OCI-LY3 (cell line): ENCODE measurements around the gene TECTA.

Experiments used
- H2AFZ ChIP-seq: fragments of 200-600, 300-600 bp; shearing (Covaris generic); 2 replicates; pipeline ENCODE4 v1.6.0; 2014; ENCODE audit warnings: antibody characterized with exemption, low read depth, low read length
- H3K27ac ChIP-seq: fragments of 200-600, 300-600 bp; sonication (generic); 2 replicates; pipeline ENCODE4 v1.5.1; 2014; ENCODE audit warnings: mild to moderate bottlenecking, low read length, moderate library complexity, mixed read lengths
- H3K27me3 ChIP-seq: fragments of 200-600, 300-600 bp; sonication (generic); 2 replicates; pipeline ENCODE4 v1.6.1; 2014; ENCODE audit warnings: low read depth, low read length, mixed read lengths
- H3K36me3 ChIP-seq: fragments of 200-600, 300-600 bp; sonication (generic); replicated peaks from 2 replicates; pipeline ENCODE3; 2014; ENCODE audit warnings: low read depth, low read length, mixed read lengths
- H3K4me1 ChIP-seq: fragments of 300-600, 200-600 bp; sonication (generic); 2 replicates; pipeline ENCODE4 v1.6.1; 2014; ENCODE audit warnings: low read length, mixed read lengths
- H3K4me2 ChIP-seq: fragments of 200-600, 300-600 bp; sonication (generic); 2 replicates; pipeline ENCODE4 v1.6.1; 2014; ENCODE audit warnings: low read length, mixed read lengths
- H3K4me3 ChIP-seq: fragments of 300-600, 200-600 bp; sonication (generic); 2 replicates; pipeline ENCODE4 v1.5.1; 2014; ENCODE audit warnings: antibody characterized with exemption, mild to moderate bottlenecking, low read length, moderate library complexity
- H3K79me2 ChIP-seq: fragments of 300-600, 200-600 bp; shearing (Covaris generic); 2 replicates; pipeline ENCODE4 v1.6.1; 2014; ENCODE audit warnings: mild to moderate bottlenecking, low read length, mixed read lengths
- H3K9ac ChIP-seq: fragments of 300-600, 200-600 bp; shearing (Covaris generic); 2 replicates; pipeline ENCODE4 v1.6.0; 2014; ENCODE audit warnings: mild to moderate bottlenecking, low read length, moderate library complexity
- H3K9me3 ChIP-seq: fragments of 200-600, 300-600 bp; shearing (Covaris generic); 2 replicates; pipeline ENCODE4 v1.6.1; 2014; ENCODE audit warnings: low read length, mixed read lengths; ENCODE audit not compliant: insufficient read depth
- H4K20me1 ChIP-seq: fragments of 200-600, 300-600 bp; sonication (generic); 2 replicates; pipeline ENCODE4 v1.6.1; 2016; ENCODE audit warnings: low read length, mixed read lengths; ENCODE audit not compliant: insufficient read depth
- CTCF ChIP-seq: fragments of 200-600, 300-600 bp; sonication (generic); IDR thresholded peaks from 2 replicates; pipeline ENCODE4 v1.5.1; 2014; ENCODE audit warnings: antibody characterized with exemption, low read length, low read depth
- EZH2phosphoT487 ChIP-seq: fragments of 200-600 bp; shearing (Covaris generic); IDR thresholded peaks from 2 replicates; pipeline ENCODE4 v1.6.1; 2018; ENCODE audit warnings: antibody characterized with exemption, mixed run types, low read depth

The TECTA gene

GRCh38 chr11:121132211-121132976 lies 31.4 kb downstream of the TECTA start:
- Histone ChIP-seq H3K4me3 (no peak overlapping the region), H3K9me3 (no peaks in the 10 kb centered on the region; the same call in 1 of the 2 replicates), H3K79me2 (no peaks in the 10 kb centered on the region), H3K9ac (no peak overlapping the region), H3K27me3 (no peaks in the 10 kb centered on the region), H3K4me1 (no peaks in the 10 kb centered on the region), H4K20me1 (no peaks in the 10 kb centered on the region), H3K36me3 (no peaks in the 10 kb centered on the region), H3K27ac (no peak overlapping the region), H3K4me2 (no peak overlapping the region), H2AFZ (no peak overlapping the region)
- no peak for TF ChIP-seq EZH2phosphoT487
- no peak for TF ChIP-seq CTCF

- no peaks in the 10 kb centered on the region for H3K36me3 ChIP-seq
- H2AFZ ChIP-seq = no peak overlapping the region
- no peak overlapping the region for H3K9ac ChIP-seq
- H3K27ac ChIP-seq = no peak overlapping the region
- TF ChIP-seq CTCF (no peak), EZH2phosphoT487 (no peak)
- H3K27me3 ChIP-seq = no peaks in the 10 kb centered on the region
- no peak overlapping the region for H3K4me3 ChIP-seq
- H3K79me2 ChIP-seq = no peaks in the 10 kb centered on the region
- no peaks in the 10 kb centered on the region; the same call in 1 of the 2 replicates for H3K9me3 ChIP-seq
- no peak overlapping the region for H3K4me2 ChIP-seq
- H3K4me1 ChIP-seq = no peaks in the 10 kb centered on the region
- H4K20me1 ChIP-seq = no peaks in the 10 kb centered on the region
These were observed 33.8 kb downstream of the TECTA start for GRCh38 chr11:121134741-121135312.

DNA sequence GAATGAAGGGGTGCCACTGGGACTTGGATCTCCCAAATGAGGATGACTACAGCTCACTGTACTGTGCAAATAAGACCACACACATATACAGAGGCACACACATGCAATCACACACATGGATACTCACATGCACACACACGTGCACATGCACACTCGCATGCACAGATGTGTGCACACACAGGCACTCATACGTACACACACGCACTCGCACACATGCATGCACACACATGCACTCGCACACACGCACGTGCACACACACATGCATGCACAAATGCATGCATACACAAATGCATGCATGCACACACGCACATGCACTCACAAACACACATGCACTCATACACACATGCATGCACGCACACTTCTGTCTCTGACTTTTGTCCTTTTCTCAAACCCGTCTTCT lies 36.0 kb downstream of the TECTA start:
- Histone ChIP-seq H4K20me1 (no peaks in the 10 kb centered on the region), H3K4me1 (no peaks in the 10 kb centered on the region), H3K27me3 (no peaks in the 10 kb centered on the region), H3K4me3 (no peak overlapping the region), H3K27ac (no peak overlapping the region), H2AFZ (no peak overlapping the region), H3K79me2 (no peaks in the 10 kb centered on the region), H3K9ac (no peak overlapping the region), H3K36me3 (no peaks in the 10 kb centered on the region), H3K4me2 (no peak overlapping the region), H3K9me3 (no peaks in the 10 kb centered on the region; the same call in 1 of the 2 replicates)
- TF ChIP-seq CTCF = no peak
- TF ChIP-seq EZH2phosphoT487 = no peak

DNA sequence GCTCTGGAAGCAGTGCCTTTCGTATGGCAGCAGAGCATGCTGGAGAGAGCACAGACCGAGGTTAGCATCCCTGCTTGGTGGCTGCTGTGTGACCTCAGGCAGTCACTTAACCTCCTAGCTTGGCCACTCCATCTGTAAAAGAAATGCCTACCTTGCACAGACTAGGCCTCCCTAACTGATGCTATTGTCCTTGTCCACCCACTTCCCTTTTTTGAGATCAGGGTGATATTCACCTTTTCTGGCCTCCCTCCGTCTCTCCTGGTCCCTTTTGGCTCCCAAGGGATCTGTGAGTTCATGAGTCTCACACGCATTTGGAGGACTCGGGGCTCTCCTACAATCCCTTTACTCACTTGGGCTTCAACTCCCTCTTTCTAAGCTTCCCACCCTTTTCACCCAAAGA lies 37.2 kb downstream of the TECTA start:
- TF ChIP-seq EZH2phosphoT487 = no peak
- no peak for TF ChIP-seq CTCF
- Histone ChIP-seq H3K79me2 (no peaks in the 10 kb centered on the region), H3K36me3 (no peaks in the 10 kb centered on the region), H3K4me1 (no peaks in the 10 kb centered on the region), H4K20me1 (no peaks in the 10 kb centered on the region), H3K9me3 (no peaks in the 10 kb centered on the region; the same call in 1 of the 2 replicates), H3K4me2 (no peak overlapping the region), H2AFZ (no peak overlapping the region), H3K9ac (no peak overlapping the region), H3K27ac (no peak overlapping the region), H3K4me3 (no peak overlapping the region), H3K27me3 (no peaks in the 10 kb centered on the region)
